MM.1S (cell line): Measurements from ENCODE around the gene RBFOX2.

ENCODE experiments used
- CTCF ChIP-seq: fragments of 300-600 bp; sonication (generic); IDR thresholded peaks from 2 replicates; pipeline ENCODE4 v1.5.1; 2016; ENCODE audit warnings: antibody characterized with exemption, low read length, mixed read lengths
- EZH2phosphoT487 ChIP-seq: fragments of 300-600 bp; sonication (generic); IDR thresholded peaks from 2 replicates; pipeline ENCODE4 v1.6.1; 2018; ENCODE audit warnings: antibody characterized with exemption, low read length

GRCh38 chr22:36048911-36049677 is 20.5 kb upstream of the RBFOX2 start:
- no peak for TF ChIP-seq CTCF
- no peak for TF ChIP-seq EZH2phosphoT487
